Astrocyte (in vitro differentiated cells and primary cell): ENCODE data around the gene CDC37. TPM values are rescaled to one million over a fixed set of nuclear protein-coding genes. Genes with fewer than 3 reads are reported as not detected.

Experiments used
- DNase-seq: peaks from one replicate; pipeline ENCODE4 v3.0.0-alpha.2; 2010; ENCODE audit warnings: low read depth
- FAIRE-seq: peaks from 2 replicates; lab custom pipeline; 2011; peaks lifted over from hg19 to GRCh38; lab: Jason Lieb, UNC
- H2AFZ ChIP-seq: 2 replicates; pipeline ENCODE4 v1.6.0; 2012; ENCODE audit warnings: low read depth, low read length, inconsistent platforms
- H3K27ac ChIP-seq: 2 replicates; pipeline ENCODE4 v1.5.1; 2011; ENCODE audit warnings: low read depth, low read length, inconsistent platforms
- H3K27me3 ChIP-seq: 2 replicates; pipeline ENCODE4 v1.6.0; 2011; ENCODE audit warnings: low read length, inconsistent platforms; ENCODE audit not compliant: insufficient read depth
- H3K36me3 ChIP-seq: 2 replicates; pipeline ENCODE4 v1.5.1; 2011; ENCODE audit warnings: low read length, inconsistent platforms; ENCODE audit not compliant: insufficient read depth
- H3K4me1 ChIP-seq: 2 replicates; pipeline ENCODE4 v1.5.1; 2011; ENCODE audit warnings: low read length, inconsistent platforms; ENCODE audit not compliant: insufficient read depth
- H3K4me2 ChIP-seq: 2 replicates; pipeline ENCODE4 v1.6.0; 2012; ENCODE audit warnings: low read length, inconsistent platforms
- H3K4me3 ChIP-seq: 2 replicates; pipeline ENCODE4 v1.5.1; 2011; ENCODE audit warnings: low read depth, mild to moderate bottlenecking, low read length, inconsistent platforms; ENCODE audit not compliant: insufficient read depth
- H3K79me2 ChIP-seq: 2 replicates; pipeline ENCODE4 v1.6.0; 2012; ENCODE audit warnings: mild to moderate bottlenecking, low read length, inconsistent platforms; ENCODE audit not compliant: insufficient read depth
- H3K9ac ChIP-seq: 2 replicates; pipeline ENCODE4 v1.6.0; 2012; ENCODE audit warnings: mild to moderate bottlenecking, low read length, inconsistent platforms
- H3K9me3 ChIP-seq: 2 replicates; pipeline ENCODE4 v1.5.1; 2012; ENCODE audit warnings: low read depth, mild to moderate bottlenecking, low read length, inconsistent platforms; ENCODE audit not compliant: insufficient read depth
- H4K20me1 ChIP-seq: 2 replicates; pipeline ENCODE4 v1.6.0; 2012; ENCODE audit warnings: low read length, inconsistent platforms; ENCODE audit not compliant: insufficient read depth
- H3K27ac Mint-ChIP-seq: one replicate; pipeline ENCODE4 v1.8.0; 2021; ENCODE audit warnings: mild to moderate bottlenecking, mixed read lengths; ENCODE audit not compliant: unreplicated experiment
- H3K27me3 Mint-ChIP-seq: one replicate; pipeline ENCODE4 v1.8.0; 2021; ENCODE audit warnings: low read depth, mixed read lengths; ENCODE audit not compliant: unreplicated experiment
- H3K36me3 Mint-ChIP-seq: one replicate; pipeline ENCODE4 v1.8.0; 2021; ENCODE audit warnings: low read depth, mixed read lengths; ENCODE audit not compliant: unreplicated experiment
- H3K4me1 Mint-ChIP-seq: one replicate; pipeline ENCODE4 v1.8.0; 2021; ENCODE audit warnings: low read depth, mixed read lengths; ENCODE audit not compliant: unreplicated experiment
- H3K4me3 Mint-ChIP-seq: one replicate; pipeline ENCODE4 v1.8.0; 2021; ENCODE audit warnings: mild to moderate bottlenecking, moderate library complexity, mixed read lengths; ENCODE audit not compliant: unreplicated experiment
- H3K9me3 Mint-ChIP-seq: one replicate; pipeline ENCODE4 v1.8.0; 2021; ENCODE audit warnings: mild to moderate bottlenecking, mixed read lengths; ENCODE audit not compliant: unreplicated experiment
- CTCF ChIP-seq: IDR thresholded peaks from 2 replicates; pipeline ENCODE4 v1.5.1; 2011; ENCODE audit warnings: low read depth, mild to moderate bottlenecking, inconsistent platforms, low read length, moderate library complexity; ENCODE audit not compliant: insufficient read depth
- EZH2 ChIP-seq: IDR thresholded peaks from 2 replicates; pipeline ENCODE4 v1.6.1; 2012; ENCODE audit warnings: mild to moderate bottlenecking, low read length, inconsistent platforms; ENCODE audit not compliant: insufficient read depth
- total RNA-seq: library from RNA; stranded (reverse); gene quantifications from 2 replicates; pipeline ENCODE4 v1.2.1, GENCODE V29; 2021

CDC37 gene
- total RNA-seq, 1 donor from 2014 or later = 240 TPM

GRCh38 chr19:10389863-10390262 is 13.5 kb downstream of the CDC37 start:
- no peak overlapping the region for H2AFZ ChIP-seq
- no peaks in the 10 kb centered on the region for H3K79me2 ChIP-seq
- H3K9me3 Mint-ChIP-seq = no peaks in the 10 kb centered on the region
- no peaks in the 10 kb centered on the region for H3K27me3 ChIP-seq
- H3K4me1 ChIP-seq = no peaks in the 10 kb centered on the region
- no peak overlapping the region for H3K27ac Mint-ChIP-seq
- H3K4me1 Mint-ChIP-seq = no peaks in the 10 kb centered on the region
- no peak overlapping the region for H3K4me3 ChIP-seq
- H3K36me3 Mint-ChIP-seq = peaks cover 13% of the 10 kb centered on the region
- FAIRE-seq (no peak), DNase-seq (no peak)
- H3K4me2 ChIP-seq = no peak overlapping the region
- H3K4me3 Mint-ChIP-seq = no peak overlapping the region
- H3K27ac ChIP-seq = no peak overlapping the region
- peaks cover 18% of the 10 kb centered on the region for H3K36me3 ChIP-seq
- no peak overlapping the region for H3K9ac ChIP-seq
- H4K20me1 ChIP-seq = peaks cover 31% of the 10 kb centered on the region
- H3K9me3 ChIP-seq = no peaks in the 10 kb centered on the region
- TF ChIP-seq EZH2 (no peak), CTCF (no peak)
- H3K27me3 Mint-ChIP-seq = no peaks in the 10 kb centered on the region

GRCh38 chr19:10388957-10389356 is 14.4 kb downstream of the CDC37 start:
- DNase-seq = peak; percentile 42
- H3K27ac Mint-ChIP-seq = no peak overlapping the region

More at GRCh38 chr19:10388957-10389356, 14.4 kb downstream of the CDC37 start:
- Histone ChIP-seq H3K27me3 (no peaks in the 10 kb centered on the region), H2AFZ (no peak overlapping the region), H3K27ac (no peak overlapping the region), H3K36me3 (peaks cover 16% of the 10 kb centered on the region), H3K9me3 (no peaks in the 10 kb centered on the region), H3K4me2 (no peak overlapping the region), H3K4me3 (no peak overlapping the region), H4K20me1 (peaks cover 31% of the 10 kb centered on the region), H3K79me2 (no peaks in the 10 kb centered on the region), H3K9ac (no peak overlapping the region), H3K4me1 (no peaks in the 10 kb centered on the region)
- Mint-ChIP-seq H3K9me3 (no peaks in the 10 kb centered on the region), H3K4me1 (no peaks in the 10 kb centered on the region), H3K27me3 (no peaks in the 10 kb centered on the region), H3K4me3 (no peak overlapping the region), H3K36me3 (peaks cover 13% of the 10 kb centered on the region)
- TF ChIP-seq EZH2 = no peak
- peak; percentile 98 for TF ChIP-seq CTCF
- FAIRE-seq = no peak
